GM12878 (cell line): Measurements from ENCODE around the gene C1S. TPM values are rescaled to one million over a fixed set of nuclear protein-coding genes. Genes with fewer than 3 reads are reported as not detected.

Source experiments
- ATAC-seq: fragments of 200-7000 bp; cut with Tn5 transposase; 3 replicates; pipeline ENCODE4 v1.9.1; 2020; ENCODE audit warnings: mild to moderate bottlenecking, moderate library complexity
- BruUV-seq: library from RNA; stranded (reverse); fragments of 400-500 nt; replicated peaks from 2 replicates; lab custom pipeline; 2021; lab: Mats Ljungman, UMichigan
- CTCF ChIA-PET: fragments of 300-600 bp; sonication (Branson Sonifier 250); formaldehyde crosslinking; extraction: SDS; loops from one replicate; lab custom pipeline; 2021; ENCODE audit warnings: inconsistent platforms; lab: Yijun Ruan, JAX
- POLR2A ChIA-PET: fragments of 350-600 bp; formaldehyde crosslinking; extraction: SDS; loops from one replicate; lab custom pipeline; 2021; ENCODE audit warnings: inconsistent platforms; lab: Charles Lee
- RAD21 ChIA-PET: fragments of 300-600 bp; sonication (Branson Sonifier 250); formaldehyde crosslinking; loops from one replicate; lab custom pipeline; 2023; ENCODE audit warnings: antibody characterized with exemption; ENCODE audit not compliant: unreplicated experiment; lab: Charles Lee
- SMC1A ChIA-PET: fragments of 300-600 bp; sonication (Branson Sonifier 250); formaldehyde crosslinking; loops from one replicate; lab custom pipeline; 2023; ENCODE audit not compliant: unreplicated experiment, uncharacterized antibody; lab: Charles Lee
- DNase-seq: peaks from one replicate; pipeline ENCODE4 v3.0.0-alpha.2; 2011; ENCODE audit warnings: low read depth, low spot score
- FAIRE-seq: peaks from 3 replicates; lab custom pipeline; 2011; peaks lifted over from hg19 to GRCh38; lab: Jason Lieb, UNC
- H2AFZ ChIP-seq: 2 replicates; pipeline ENCODE4 v1.6.0; 2011; ENCODE audit warnings: low read depth, low read length, control low read depth; ENCODE audit not compliant: control insufficient read depth
- H3K27ac ChIP-seq: 2 replicates; pipeline ENCODE4 v1.5.1; 2011; ENCODE audit warnings: control low read depth; ENCODE audit not compliant: control insufficient read depth, insufficient read depth
- H3K27me3 ChIP-seq, 2 experiments: replicated peaks in 1 of 2; 2 replicates each; pipeline versions ENCODE4 v1.6.0 to v1.6.1; 2011; ENCODE audit warnings: low read length in 1 of 2; ENCODE audit not compliant: control insufficient read depth in 2 of 2, insufficient read depth in 2 of 2
- H3K36me3 ChIP-seq, 2 experiments: 2 replicates each; pipeline ENCODE4 v1.5.1; 2011; ENCODE audit warnings: low read length in 1 of 2; ENCODE audit not compliant: control insufficient read depth in 2 of 2, insufficient read depth in 2 of 2
- H3K4me1 ChIP-seq: 2 replicates; pipeline ENCODE4 v1.6.1; 2011; ENCODE audit warnings: mild to moderate bottlenecking, low read length, moderate library complexity, mixed read lengths; ENCODE audit not compliant: control insufficient read depth, insufficient read depth
- H3K4me2 ChIP-seq: 2 replicates; pipeline ENCODE4 v1.6.0; 2011; ENCODE audit warnings: control low read depth; ENCODE audit not compliant: control insufficient read depth, insufficient read depth
- H3K4me3 ChIP-seq: fragments of 200-600 bp; sonication (generic); 2 replicates; pipeline ENCODE4 v1.5.1; 2016
- H3K79me2 ChIP-seq: 2 replicates; pipeline ENCODE4 v1.6.0; 2011; ENCODE audit warnings: low read length; ENCODE audit not compliant: control insufficient read depth, insufficient read depth
- H3K9ac ChIP-seq: 2 replicates; pipeline ENCODE4 v1.8.0; 2011; ENCODE audit warnings: low read length, control low read depth, mixed read lengths; ENCODE audit not compliant: control insufficient read depth, insufficient read depth
- H3K9me3 ChIP-seq: replicated peaks from 3 replicates; pipeline ENCODE4 v1.5.1; 2011; ENCODE audit warnings: mild to moderate bottlenecking, low read length; ENCODE audit not compliant: control insufficient read depth, insufficient read depth
- H4K20me1 ChIP-seq: 2 replicates; pipeline ENCODE4 v1.6.0; 2011; ENCODE audit not compliant: control insufficient read depth, insufficient read depth
- BRCA1 ChIP-seq: IDR thresholded peaks from 2 replicates; pipeline ENCODE4 v1.6.1; 2011; ENCODE audit warnings: low read depth, low read length, improper control_type of control experiment
- EZH2 ChIP-seq: IDR thresholded peaks from 2 replicates; pipeline ENCODE4 v1.6.1; 2012; ENCODE audit warnings: low read depth, mild to moderate bottlenecking, control low read depth, inconsistent platforms, low read length, borderline replicate concordance; ENCODE audit not compliant: control insufficient read depth
- FOS ChIP-seq: IDR thresholded peaks from 3 replicates; pipeline ENCODE4 v1.6.1; 2011; ENCODE audit warnings: borderline replicate concordance; ENCODE audit not compliant: insufficient read length; ENCODE audit errors: extremely low read depth
- FOXK2 ChIP-seq: fragments of 450-650 bp; IDR thresholded peaks from 2 replicates; pipeline ENCODE4 v1.6.1; 2017; ENCODE audit warnings: mild to moderate bottlenecking, moderate library complexity
- FOXM1 ChIP-seq: IDR thresholded peaks from 2 replicates; pipeline ENCODE4 v1.6.1; 2012; ENCODE audit warnings: low read depth, mild to moderate bottlenecking, inconsistent platforms, low read length, moderate library complexity
- GABPA ChIP-seq: IDR thresholded peaks from 2 replicates; pipeline ENCODE4 v1.6.1; 2014; ENCODE audit warnings: antibody characterized with exemption, low read depth, mild to moderate bottlenecking, inconsistent platforms
- MXI1 ChIP-seq: fragments of 150-350 bp; IDR thresholded peaks from 2 replicates; pipeline ENCODE4 v1.6.1; 2011; ENCODE audit warnings: low read depth, mild to moderate bottlenecking, inconsistent platforms, low read length, improper control_type of control experiment
- NR2C2 ChIP-seq: IDR thresholded peaks from 2 replicates; pipeline ENCODE4 v1.6.1; 2011; ENCODE audit warnings: borderline replicate concordance, low read depth; ENCODE audit not compliant: control insufficient read depth, insufficient read length
- POLR2AphosphoS2 ChIP-seq: IDR thresholded peaks from 2 replicates; pipeline ENCODE4 v1.6.1; 2011; ENCODE audit warnings: low read depth, mild to moderate bottlenecking, low read length, improper control_type of control experiment, moderate library complexity
- RELB ChIP-seq: fragments of 450-650 bp; IDR thresholded peaks from 2 replicates; pipeline ENCODE4 v1.6.1; 2017; ENCODE audit warnings: low read depth, mild to moderate bottlenecking, moderate library complexity
- SIN3A ChIP-seq: IDR thresholded peaks from 2 replicates; pipeline ENCODE4 v1.6.1; 2012; ENCODE audit warnings: low read depth, low read length, improper control_type of control experiment
- TARDBP ChIP-seq: IDR thresholded peaks from 2 replicates; pipeline ENCODE4 v1.6.1; 2016; ENCODE audit warnings: borderline replicate concordance
- YY1 ChIP-seq: IDR thresholded peaks from 2 replicates; pipeline ENCODE4 v1.6.1; 2011; ENCODE audit warnings: low read depth, mild to moderate bottlenecking, low read length
- ZNF217 ChIP-seq: fragments of 450-650 bp; IDR thresholded peaks from 2 replicates; pipeline ENCODE4 v1.6.1; 2017; ENCODE audit warnings: antibody characterized with exemption, mild to moderate bottlenecking
- WGBS: methylation state at CpG from one replicate; pipeline ENCODE4 v1.1.6; 2016; ENCODE audit warnings: low lambda C conversion rate; ENCODE audit not compliant: insufficient replicate concordance, insufficient coverage; ENCODE audit errors: missing lambda C conversion rate; 5-methylcytosine and 5-hydroxymethylcytosine counted together
- in situ Hi-C: fragments of 300-500 bp; cut with MboI; formaldehyde crosslinking; loops from 9 replicates; pipeline ENCODE4 v1.14.3; 2018; ENCODE audit warnings: mixed read lengths
- intact Hi-C: fragments of 100-400 bp; cut with micrococcal nuclease; formaldehyde crosslinking; loops from one replicate; pipeline ENCODE4 v1.14.2; 2022; ENCODE audit not compliant: unreplicated experiment
- polyA plus RNA-seq, 11 experiments: library from polyadenylated mRNA; depleted of rRNA in 4 of 11; unstranded in 6 of 11; stranded (reverse) in 5 of 11; fragments of >200 nt; fragmentation: Nextera tagmentation in 4 of 11; fragmentation: Illumina TruSeq in 1 of 11; extraction: Ambion mirVana in 4 of 11; extraction: Trizol in 1 of 11; gene quantifications; 1 replicate in 1 of 11; 2 replicates in 10 of 11; pipeline versions ENCODE4 v1.2.1 to v1.2.3, GENCODE V29; 2011 to 2016; ENCODE audit warnings: inconsistent platforms in 2 of 11, missing spikeins in 2 of 11, low read depth in 1 of 11
- total RNA-seq, 4 experiments: library from RNA; depleted of rRNA in 3 of 4; stranded (reverse); fragments of >200 nt in 3 of 4; fragmentation: Illumina TruSeq in 1 of 4; extraction: Trizol in 1 of 4; gene quantifications; 2 replicates each; pipeline versions ENCODE4 v1.2.1 to v1.2.3, GENCODE V29; 2013 to 2021
- TF ChIP-seq, protein P1 (sequence below): fragments of 450-650 bp; IDR thresholded peaks from 2 replicates; pipeline ENCODE4 v1.6.1; 2014; ENCODE audit warnings: mild to moderate bottlenecking

Gene C1S
- total and polyA plus RNA-seq, 10 of the 15 experiments (the other 5 are each of a cell fraction or from before 2014, with no cell fraction given), result 0.10 to 1.4 (median 0.42) TPM

DNA sequence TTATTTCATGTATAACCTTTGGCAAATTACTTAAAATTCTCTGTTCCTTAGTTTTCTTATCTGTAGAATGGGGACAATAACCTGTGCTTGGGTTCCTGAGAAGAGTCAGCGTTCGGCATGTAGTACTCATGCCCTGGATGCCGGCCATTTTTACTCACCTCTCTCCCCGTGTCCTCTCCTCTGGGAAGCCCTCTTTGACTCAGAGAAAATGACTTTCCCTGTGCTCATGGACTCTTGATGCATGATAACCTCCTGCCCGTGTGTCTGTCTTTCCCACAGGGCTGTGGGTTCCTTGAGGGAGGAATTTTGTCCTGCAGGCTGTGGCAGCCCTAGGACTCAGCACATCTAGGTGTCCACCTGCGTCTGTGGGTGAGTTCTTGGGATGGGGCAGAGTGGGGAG lies 54.3 kb downstream of the C1S start (continued):
- TF ChIP-seq YY1 (no peak), FOS (no peak), GABPA (no peak), MXI1 (no peak)

DNA sequence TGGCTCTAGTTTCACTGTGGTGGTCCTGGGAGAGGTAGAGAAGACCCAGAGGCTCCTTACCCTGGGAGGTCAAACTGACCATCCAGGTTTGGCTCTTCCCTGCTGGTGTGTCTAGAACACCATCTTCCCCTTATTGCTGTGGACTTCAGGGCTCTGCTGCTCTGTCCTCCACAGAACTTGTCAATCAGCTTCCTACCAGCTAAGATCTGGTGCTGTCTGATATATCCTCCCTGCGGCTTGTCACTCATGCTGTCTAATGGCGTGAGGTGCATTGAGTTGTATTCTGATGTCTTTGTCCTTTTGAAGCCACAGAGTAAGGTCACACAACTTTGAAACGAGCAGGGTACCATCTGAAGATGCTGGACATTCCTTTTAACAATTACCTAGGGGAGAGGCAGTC lies 55.7 kb downstream of the C1S start:
- Histone ChIP-seq H4K20me1 (no peaks in the 10 kb centered on the region), H3K9me3 (no peaks in the 10 kb centered on the region), H3K79me2 (peaks cover 4% of the 10 kb centered on the region; the same call in 1 of the 2 replicates), H3K27me3 (no peaks in the 10 kb centered on the region), H3K4me2 (no peak overlapping the region), H3K4me3 (no peak overlapping the region), H3K4me1 (peaks cover 6% of the 10 kb centered on the region), H3K27ac (no peak overlapping the region)
- SMC1A ChIA-PET, result no interaction called here
- no peak for FAIRE-seq
- no peak for DNase-seq
- no TSS peak for BruUV-seq
- ATAC-seq, result no peak
- in situ Hi-C loops, result no loop called here
- TF ChIP-seq POLR2AphosphoS2, result no peak
- TF ChIP-seq TARDBP, result no peak
- no peak for TF ChIP-seq SIN3A
- no peak for TF ChIP-seq NR2C2
- no peak for TF ChIP-seq EZH2
- TF ChIP-seq FOXM1, result no peak
- no peak for TF ChIP-seq YY1
- TF ChIP-seq, protein P1, sequence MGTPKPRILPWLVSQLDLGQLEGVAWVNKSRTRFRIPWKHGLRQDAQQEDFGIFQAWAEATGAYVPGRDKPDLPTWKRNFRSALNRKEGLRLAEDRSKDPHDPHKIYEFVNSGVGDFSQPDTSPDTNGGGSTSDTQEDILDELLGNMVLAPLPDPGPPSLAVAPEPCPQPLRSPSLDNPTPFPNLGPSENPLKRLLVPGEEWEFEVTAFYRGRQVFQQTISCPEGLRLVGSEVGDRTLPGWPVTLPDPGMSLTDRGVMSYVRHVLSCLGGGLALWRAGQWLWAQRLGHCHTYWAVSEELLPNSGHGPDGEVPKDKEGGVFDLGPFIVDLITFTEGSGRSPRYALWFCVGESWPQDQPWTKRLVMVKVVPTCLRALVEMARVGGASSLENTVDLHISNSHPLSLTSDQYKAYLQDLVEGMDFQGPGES, result no peak
- TF ChIP-seq FOXK2, result no peak
- no peak for TF ChIP-seq ZNF217
- TF ChIP-seq RELB, result no peak
- no peak for TF ChIP-seq BRCA1
- TF ChIP-seq, all 136 proteins: peak for 0
- intact Hi-C loops, result no loop called here
- CTCF ChIA-PET, result no interaction called here
- POLR2A ChIA-PET, result no interaction called here
- Histone ChIP-seq H3K9ac (no peak overlapping the region), H2AFZ (no peak overlapping the region), H3K36me3 (peaks cover 0 to 33% of the 10 kb centered on the region in 2 experiments; a peak in 3 of 4 replicates)
- RAD21 ChIA-PET, result no interaction called here
- 95% methylated on average over 3 of the region's 3 CpGs for WGBS
